ENCODE results near the gene SPATA25.

DNA sequence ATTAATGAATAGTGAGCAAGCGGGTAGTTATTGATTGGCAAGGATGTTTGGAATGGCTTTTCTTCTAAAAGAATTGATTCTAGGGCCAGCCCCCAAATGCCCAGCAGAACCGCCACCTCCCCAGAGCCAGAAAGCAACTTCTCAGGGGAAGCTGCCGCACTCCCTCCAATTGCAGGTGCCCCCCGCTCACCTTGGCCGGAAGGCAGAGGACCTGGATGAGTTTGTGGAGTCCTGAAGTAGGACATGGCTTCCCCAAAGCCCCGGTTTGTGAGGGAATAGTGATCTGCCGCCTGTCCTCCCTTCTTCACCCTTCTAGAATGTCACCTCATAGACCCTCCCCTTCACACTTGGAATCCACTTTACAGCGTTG is at the start of gene SPATA25:
- no peak for TF ChIP-seq CTCF (IDR thresholded peaks at IDR 0.05; ENCODE audit: insufficient read depth, low read length, poor library complexity, severe bottlenecking)
- no peak for TF ChIP-seq EZH2phosphoT487 (conservative IDR thresholded peaks at IDR 0.05; ENCODE audit: low read length)
